OCI-LY3 (cell line): ENCODE results near the gene ZYG11A.
"Not testable (repeated sequence)": the region's sequence is repeated elsewhere in the genome, so short reads cannot be mapped to it uniquely, and the experiment has no call there.

ENCODE experiments used
- EZH2phosphoT487 ChIP-seq: fragments of 200-600 bp; shearing (Covaris generic); IDR thresholded peaks from 2 replicates; pipeline ENCODE4 v1.6.1; 2018; ENCODE audit warnings: antibody characterized with exemption, mixed run types, low read depth
- TF ChIP-seq, protein P1 (sequence below): fragments of 200-600, 300-600 bp; sonication (generic); IDR thresholded peaks from 2 replicates; pipeline ENCODE4 v1.5.1; 2014; ENCODE audit warnings: antibody characterized with exemption, low read length, low read depth

DNA sequence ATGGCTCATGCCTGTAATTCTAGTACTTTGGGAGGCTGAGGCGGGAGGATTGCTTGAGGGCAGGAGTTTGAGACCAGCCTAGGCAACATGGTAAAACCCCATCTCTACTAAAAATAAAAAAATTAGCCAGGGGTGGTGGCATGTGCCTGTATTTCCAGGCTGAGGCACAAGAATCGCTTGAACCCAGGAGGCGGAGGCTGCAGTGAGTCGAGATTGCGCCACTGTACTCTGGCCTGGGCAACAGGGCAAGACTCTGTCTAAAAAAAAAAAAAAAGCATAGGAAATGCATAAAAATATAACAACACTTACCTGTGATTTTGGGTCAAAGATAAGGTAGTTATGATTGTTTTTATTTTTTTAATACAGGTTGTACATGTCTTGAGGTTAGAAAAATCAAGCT is 21.7 kb upstream of the ZYG11A start:
- TF ChIP-seq, protein P1, sequence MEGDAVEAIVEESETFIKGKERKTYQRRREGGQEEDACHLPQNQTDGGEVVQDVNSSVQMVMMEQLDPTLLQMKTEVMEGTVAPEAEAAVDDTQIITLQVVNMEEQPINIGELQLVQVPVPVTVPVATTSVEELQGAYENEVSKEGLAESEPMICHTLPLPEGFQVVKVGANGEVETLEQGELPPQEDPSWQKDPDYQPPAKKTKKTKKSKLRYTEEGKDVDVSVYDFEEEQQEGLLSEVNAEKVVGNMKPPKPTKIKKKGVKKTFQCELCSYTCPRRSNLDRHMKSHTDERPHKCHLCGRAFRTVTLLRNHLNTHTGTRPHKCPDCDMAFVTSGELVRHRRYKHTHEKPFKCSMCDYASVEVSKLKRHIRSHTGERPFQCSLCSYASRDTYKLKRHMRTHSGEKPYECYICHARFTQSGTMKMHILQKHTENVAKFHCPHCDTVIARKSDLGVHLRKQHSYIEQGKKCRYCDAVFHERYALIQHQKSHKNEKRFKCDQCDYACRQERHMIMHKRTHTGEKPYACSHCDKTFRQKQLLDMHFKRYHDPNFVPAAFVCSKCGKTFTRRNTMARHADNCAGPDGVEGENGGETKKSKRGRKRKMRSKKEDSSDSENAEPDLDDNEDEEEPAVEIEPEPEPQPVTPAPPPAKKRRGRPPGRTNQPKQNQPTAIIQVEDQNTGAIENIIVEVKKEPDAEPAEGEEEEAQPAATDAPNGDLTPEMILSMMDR: not testable (repeated sequence)
- not testable (repeated sequence) for TF ChIP-seq EZH2phosphoT487
